Right ventricle myocardium superior (tissue), 1 donor: ENCODE measurements around the gene SH2D3C. TPM values are rescaled to one million over a fixed set of nuclear protein-coding genes. Genes with fewer than 3 reads are reported as not detected.
"Not testable (repeated sequence)": the region's sequence is repeated elsewhere in the genome, so short reads cannot be mapped to it uniquely, and the experiment has no call there.

Source experiments
- ATAC-seq: fragments of 200-7000 bp; cut with Tn5 transposase; one replicate; pipeline ENCODE4 v1.9.1; 2020; ENCODE audit warnings: mild to moderate bottlenecking; ENCODE audit not compliant: poor library complexity
- DNase-seq: peaks from one replicate; pipeline ENCODE4 v3.0.0-alpha.2; 2020
- intact Hi-C: fragments of 100-400 bp; cut with DNase I; formaldehyde crosslinking; loops from one replicate; pipeline ENCODE4 v1.11.2; 2022
- total RNA-seq: library from RNA; stranded (reverse); fragmentation: NEBNext Ultra II Directional; extraction: Animal tissue kit (Norgen Biotek cat#: 25700); gene quantifications from one replicate; pipeline ENCODE4 v1.2.1, GENCODE V29; 2021
- donor health status: DM: no; HTN: yes; CAD: no; lungs with severe emphysema.

The SH2D3C gene
- total RNA-seq, 1 donor from 2014 or later: 18.2 TPM

DNA sequence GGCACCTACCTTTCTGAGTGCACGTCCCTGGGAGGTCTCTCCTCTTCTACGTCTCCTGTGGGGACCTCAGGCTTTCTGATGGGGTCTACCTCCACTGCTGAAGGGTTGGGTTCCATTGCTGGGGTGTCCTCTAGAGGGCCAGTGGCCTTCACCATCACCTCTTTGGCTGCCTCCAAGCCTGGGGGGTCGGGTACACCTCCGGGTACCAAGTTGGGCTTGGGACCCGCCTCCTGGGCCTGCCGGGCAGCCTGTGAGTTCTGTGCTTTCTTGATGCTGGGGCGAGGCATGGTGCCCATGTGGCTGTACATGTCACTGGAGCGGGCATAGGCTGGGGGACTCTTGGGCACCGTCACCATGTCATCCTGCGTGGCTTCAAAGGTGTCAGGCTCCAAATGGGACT is 4.5 kb downstream of the SH2D3C start:
- DNase-seq (no peak), ATAC-seq (no peak)
- intact Hi-C loops: no loop called here

DNA sequence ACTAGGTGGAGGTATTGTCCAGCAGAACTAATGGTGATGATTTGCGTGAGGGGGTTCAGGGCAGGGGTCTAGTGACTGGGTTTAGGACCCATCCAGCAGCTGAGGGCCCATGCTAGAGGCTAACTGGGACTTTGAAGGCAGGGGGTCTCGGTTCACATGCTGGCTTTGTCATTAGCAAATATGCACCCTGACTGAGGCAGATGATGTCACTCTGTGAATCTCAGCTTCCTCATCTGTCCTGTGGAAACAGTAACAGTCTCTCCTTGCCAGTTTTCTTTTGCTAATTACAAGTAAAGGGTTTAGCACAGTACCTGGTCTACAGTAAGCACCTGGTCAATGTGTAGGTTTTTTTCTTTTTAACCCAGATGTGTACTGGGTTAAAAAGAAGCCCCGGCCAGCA is 5.2 kb downstream of the SH2D3C start:
- DNase-seq (no peak), ATAC-seq (no peak)
- intact Hi-C loops: no loop called here

DNA sequence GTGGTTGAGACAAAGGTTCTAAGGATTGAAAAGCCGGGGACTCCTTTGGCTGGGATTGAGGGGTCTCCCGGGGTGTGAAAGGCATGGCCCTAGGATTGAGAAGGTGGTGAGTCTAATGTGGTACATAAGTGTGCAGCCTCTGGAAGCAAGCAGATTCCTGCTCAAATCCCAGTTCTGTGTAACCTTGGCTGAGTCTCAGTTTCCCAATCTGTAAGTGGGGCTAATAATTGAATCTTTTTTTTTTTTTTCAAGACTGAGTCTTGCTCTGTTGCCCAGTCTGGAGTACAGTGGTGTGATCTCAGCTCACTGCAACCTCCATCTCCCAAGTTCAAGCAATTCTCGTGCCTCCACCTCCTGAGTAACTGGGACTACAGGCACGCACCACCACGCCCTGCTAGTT is 5.9 kb downstream of the SH2D3C start:
- intact Hi-C loops: no loop called here
- ATAC-seq: no peak
- DNase-seq: no peak

DNA sequence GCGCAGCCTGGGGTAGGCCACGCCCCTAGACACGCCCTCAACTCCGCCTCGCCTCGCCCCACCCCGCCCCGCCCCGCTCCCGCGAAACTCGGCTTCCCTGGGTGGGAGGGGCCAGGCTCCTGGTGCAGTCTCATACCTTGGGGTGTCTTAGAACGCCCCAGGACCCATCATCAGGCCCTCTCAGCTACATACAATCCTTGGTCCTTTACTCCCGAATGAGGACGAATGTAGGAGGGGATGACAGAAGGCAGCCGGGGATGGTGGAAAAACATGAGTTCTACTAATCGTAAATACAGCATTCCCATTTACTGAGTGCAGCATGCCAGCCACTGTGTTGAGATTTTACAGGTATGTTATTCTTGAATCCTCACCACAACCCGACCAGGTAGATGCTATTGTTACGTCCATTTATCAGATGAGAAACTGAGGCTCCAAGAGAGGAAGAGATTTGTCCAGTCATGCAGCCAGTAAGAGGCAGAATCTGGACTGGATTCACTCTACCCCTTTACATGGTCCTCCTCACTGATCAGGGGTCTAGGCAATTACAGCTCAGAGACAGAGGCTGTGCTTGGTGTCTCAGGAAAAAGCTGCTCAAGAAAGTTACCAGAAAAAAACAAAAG is 6.8 kb downstream of the SH2D3C start:
- intact Hi-C loops: no loop called here
- no peak for ATAC-seq
- DNase-seq: no peak

DNA sequence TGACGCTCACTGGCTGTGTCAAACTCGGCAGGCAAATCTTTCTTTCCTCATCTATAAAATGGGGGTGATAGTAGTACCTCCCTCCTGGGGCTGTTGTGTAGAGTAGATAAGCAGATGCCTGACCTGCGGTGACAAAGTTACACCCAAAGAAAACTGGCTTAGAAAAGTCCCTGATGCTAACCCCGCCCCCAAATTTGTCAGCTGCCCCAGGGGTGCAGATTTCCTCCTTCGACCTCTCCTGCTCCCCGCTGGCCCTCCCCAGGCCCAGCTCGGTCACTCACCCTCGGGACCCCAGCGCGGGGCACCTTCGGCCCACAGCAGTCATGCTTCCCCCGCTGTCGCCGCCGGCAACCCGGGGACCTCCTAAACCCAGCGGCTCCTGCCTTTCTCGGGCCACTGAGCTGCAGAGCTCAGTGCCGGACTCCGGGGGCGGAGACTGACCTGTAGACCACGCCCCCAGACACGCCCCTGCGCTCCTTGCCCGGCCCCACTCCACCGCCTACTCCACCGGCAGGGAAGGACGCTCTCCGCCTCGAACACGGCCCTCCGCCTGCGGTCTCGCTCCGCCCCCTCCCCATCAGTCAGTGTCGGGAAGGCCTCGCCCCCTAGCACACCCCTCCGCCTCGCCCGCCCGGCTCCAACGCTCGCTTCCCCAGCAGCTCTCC is 7.4 kb downstream of the SH2D3C start:
- intact Hi-C loops: no loop called here
- DNase-seq (peak; percentile 99), ATAC-seq (peak; percentile 98)

DNA sequence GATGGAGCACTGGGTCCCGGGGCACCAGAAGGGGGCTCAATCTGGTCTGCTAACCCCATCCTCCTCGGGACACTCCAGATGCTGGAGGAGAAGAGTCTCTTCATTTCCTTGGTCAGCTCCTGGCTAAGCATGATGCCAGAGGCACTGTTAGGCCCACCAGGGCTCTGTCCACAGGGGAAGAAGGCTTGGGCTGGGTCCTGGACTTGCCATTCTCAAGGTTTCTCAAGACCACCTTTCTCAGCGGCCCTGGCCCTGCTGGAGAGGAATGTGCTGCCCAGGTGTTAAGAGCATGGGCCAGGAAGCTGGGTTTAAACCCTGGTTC is 7.9 kb downstream of the SH2D3C start:
- intact Hi-C loops: no loop called here
- ATAC-seq (no peak), DNase-seq (no peak)

DNA sequence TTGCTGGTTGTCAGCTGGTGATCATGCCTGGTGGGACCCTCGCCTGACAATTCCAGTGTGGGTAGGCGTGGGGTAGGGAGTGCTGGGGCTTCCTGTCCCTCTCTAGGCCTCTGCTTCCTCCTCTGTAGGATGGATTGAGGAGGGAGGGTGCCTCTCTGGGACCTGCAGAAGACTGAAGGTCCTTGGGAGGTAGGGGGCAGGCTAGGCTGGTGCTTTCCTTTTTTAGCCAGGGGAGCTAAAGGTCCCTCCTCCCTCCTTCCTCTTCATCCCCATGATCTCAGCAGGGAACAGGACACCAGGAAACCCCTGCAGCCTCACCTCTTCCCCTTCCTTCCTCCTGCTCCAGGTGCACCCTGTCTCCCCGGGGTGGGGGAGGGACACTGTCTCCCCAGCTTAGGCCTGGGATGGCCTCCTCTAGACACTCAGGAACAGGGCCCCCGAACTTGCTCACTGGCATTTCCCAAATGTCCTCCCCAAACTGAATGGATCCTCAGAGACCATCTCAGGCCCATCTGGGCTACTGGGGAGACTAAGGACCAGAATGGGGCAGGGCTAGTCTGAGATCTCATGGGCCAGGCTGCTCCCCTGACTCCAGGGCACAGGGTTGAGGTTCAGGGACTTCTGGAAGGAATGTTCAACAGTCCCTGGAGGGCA is 8.4 kb downstream of the SH2D3C start:
- DNase-seq: peak; percentile 47
- intact Hi-C loops: no loop called here
- ATAC-seq: no peak

DNA sequence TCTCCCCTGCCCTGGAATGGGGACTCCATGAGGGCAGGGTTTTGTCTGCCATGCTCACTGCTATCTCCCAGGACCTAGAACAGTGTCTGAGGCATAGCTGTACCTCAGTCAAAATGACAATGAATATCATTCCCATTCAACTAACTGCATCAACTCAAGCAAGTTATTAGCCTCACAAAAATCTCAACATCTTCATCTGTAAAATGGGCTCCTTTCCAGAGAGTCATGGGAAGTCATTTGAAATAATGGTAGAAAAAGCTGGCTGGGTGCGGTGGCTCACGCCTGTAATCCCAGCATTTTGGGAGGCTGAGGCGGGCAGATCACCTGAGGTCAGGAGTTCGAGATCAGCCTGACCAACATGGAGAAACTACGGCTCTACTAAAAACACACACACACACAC is 9.4 kb downstream of the SH2D3C start:
- intact Hi-C loops: no loop called here
- no peak for ATAC-seq
- DNase-seq: no peak

DNA sequence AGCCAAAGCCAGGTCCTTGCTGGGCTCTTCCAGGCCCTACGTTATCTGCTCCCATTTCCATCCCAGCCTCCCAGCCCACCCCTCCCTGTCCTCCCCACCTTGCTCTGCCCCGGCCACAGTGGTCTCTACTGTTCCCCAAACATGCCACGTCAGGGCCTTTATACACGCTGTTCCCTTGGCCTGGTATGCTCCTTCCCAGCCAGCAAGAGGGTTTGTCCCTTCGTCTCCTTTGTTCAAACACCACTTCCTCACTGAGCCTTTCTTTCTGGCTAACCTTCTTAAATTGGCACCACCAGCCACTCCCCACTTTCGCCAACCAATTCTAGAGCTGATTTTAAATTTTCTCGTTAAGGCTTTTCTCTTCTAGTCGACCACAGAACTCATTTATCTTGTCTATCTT is 9.8 kb downstream of the SH2D3C start:
- intact Hi-C loops: no loop called here
- ATAC-seq: no peak
- DNase-seq: no peak

DNA sequence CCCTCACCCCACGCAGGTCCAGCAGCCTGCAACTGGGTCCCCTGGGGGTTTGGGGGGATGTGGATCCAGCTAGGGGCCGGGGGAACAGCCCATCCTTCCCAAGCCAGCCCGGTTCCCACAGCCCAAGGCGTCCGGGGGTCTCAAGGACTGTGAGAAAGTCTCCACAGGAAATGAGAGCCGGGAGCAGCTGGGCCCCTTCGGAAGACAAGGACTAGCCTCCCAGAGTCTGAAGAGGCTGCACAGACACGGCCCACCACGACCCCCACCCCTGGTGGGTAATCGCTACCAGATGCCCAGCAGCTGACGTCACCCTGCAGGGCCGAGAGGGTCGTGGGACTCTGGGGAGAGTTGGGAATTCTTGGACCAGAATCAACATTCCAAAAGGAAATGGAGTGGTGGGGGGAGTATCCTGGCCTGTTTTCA is 10.5 kb downstream of the SH2D3C start:
- intact Hi-C loops: no loop called here
- DNase-seq: no peak
- no peak for ATAC-seq

DNA sequence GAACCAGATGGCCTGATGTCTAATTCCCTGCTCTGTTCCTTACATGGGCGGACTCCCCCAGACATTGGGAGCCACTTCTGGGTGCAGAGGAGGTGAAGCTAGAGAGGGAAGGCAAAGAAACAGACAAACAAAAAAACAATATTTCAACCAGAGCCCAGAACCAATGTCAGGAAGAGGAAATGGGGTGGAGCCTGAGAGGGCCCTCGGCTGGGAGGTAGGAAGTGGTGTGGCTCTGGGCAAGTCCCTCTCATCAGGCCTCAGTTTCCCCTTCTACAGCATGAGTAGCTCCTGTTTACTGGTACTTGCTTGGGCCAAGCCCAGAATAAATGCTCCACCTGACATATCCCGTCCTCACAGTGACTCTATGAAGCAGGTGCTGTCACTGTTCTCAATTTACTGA is 11.1 kb downstream of the SH2D3C start:
- DNase-seq: no peak
- intact Hi-C loops: no loop called here
- no peak for ATAC-seq

DNA sequence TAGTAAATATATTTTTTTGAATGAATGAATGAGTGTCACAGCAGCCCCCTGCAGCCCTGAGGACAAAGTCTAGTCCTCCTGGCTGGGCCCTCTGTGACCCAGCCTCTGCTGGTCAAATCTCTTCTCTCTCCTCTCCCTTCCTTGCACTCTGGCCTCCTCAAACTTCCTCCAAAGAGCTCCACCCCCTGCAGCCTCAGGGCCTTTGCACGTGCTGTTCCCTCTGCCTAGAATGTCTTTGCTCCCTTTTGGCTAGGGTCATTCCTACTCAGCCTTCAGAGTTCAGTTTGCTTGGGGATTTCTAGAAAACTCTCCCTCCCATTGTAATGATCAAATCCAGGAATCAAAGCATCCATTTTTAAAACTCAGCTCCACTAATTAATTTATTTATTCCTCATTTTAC is 13.0 kb downstream of the SH2D3C start:
- DNase-seq (no peak), ATAC-seq (no peak)
- intact Hi-C loops: no loop called here

DNA sequence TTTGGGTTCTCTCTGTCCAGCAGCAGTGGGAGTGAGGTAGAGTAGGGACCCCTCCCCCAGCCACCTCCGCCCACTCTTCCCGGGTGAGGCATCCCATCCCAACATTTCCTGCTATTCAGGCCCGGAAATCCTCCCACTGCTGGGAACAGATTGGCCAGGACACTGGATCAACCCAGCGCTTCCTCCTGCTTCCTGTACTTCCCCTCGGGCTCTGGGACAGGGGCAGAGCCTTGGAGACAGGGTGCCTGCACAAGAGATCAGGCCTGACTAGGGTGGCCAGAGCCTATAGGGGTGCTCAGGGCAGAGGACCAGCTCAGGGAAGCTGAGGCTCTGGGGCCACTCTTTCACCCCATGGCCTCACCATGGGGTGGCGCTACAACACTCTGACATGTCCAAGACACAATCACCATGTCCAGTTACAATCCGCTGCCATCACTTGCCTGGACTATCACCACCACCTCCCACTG is 14.5 kb downstream of the SH2D3C start:
- intact Hi-C loops: no loop called here
- DNase-seq (peak; percentile 75), ATAC-seq (peak; percentile 38)

DNA sequence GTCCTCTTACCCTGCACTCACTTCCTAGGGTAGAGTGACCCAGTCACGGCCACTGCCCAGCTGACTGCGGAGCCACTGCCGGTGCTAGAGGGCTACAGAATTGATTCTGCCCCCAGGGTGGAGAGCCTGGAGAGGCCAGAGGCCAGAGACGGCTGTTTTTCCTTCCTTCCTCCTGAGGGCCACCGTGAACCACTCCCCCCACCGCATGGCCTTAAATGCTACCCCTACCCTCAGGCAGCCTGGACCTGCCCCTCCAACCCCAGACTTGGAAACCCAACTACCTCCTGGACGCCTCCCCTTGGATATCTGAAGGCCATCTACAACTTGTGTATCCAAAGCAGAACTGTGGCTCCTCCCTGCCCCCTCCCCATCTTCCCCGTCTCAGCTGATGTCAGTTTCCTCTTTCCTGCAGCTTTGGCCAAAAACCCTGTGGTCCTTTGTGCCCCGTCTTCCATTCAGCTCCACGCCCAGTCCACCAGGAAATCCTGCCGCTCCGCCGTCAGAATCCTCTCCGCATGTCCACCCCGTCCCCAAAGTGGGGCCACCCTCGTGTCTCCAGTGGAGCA is 16.3 kb downstream of the SH2D3C start:
- intact Hi-C loops: no loop called here
- peak; percentile 64 for ATAC-seq
- DNase-seq: peak; percentile 82

DNA sequence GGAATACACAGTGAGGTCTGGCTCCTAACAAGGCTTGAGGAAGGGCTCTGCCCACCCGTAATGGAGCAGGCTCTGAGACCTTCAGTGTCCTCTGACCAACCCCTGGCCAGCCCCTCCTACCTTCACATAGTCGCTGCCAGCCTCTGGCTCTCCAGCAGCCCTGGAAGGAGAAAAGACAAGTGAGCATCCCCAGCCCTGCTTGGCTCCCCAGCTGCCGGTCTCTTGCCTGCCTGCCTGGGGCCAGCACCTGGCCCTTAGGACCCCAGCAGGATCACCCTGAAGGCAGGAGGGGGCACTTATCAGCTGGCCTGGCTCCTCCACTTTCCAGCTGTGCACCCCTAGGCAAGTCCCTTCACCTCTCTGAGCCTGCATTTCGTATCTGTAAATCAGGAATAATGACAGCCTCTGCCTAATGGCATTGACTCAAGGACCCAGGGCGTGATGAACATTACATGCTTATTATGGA is 16.9 kb downstream of the SH2D3C start:
- ATAC-seq (no peak), DNase-seq (no peak)
- intact Hi-C loops: no loop called here

DNA sequence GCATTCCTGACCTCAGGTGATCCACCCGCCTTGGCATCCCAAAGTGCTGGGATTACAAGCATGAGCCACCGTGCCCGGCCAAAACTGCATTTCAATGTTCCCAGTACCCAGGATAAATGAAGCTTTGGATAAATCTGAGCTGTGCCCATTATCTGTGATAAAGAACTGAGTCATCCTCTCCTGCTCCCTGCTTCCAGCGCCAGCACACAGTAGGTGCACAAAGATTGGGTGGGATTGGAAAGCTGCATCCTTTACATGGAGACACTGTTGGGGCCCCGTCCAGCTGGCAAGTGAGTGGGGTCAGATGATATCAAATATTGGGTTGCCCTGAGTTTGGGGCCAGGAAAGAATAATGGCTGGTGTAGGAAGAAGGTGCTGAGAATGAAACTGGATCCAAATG is 17.4 kb downstream of the SH2D3C start:
- DNase-seq: no peak
- no peak for ATAC-seq
- intact Hi-C loops: no loop called here

DNA sequence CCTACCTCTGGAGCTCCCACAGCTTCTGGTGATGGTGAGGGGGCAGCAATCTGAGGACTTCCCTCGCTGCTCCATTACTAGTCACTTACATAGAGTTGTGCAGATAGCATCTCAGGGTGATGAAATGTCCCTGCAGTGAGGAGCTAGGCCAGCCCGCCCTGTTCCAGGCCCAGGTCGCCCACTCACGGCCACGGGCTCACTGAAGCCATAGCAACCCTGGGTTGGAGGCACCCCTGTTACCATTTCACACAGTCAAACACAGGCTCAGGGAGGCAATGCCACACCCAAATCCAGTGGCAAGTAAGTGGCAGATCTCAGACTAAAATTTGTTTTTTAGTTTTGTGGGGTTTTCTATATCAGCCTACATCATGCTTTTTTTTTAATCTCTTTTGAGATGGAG is 19.6 kb downstream of the SH2D3C start:
- DNase-seq (no peak), ATAC-seq (no peak)
- intact Hi-C loops: no loop called here

DNA sequence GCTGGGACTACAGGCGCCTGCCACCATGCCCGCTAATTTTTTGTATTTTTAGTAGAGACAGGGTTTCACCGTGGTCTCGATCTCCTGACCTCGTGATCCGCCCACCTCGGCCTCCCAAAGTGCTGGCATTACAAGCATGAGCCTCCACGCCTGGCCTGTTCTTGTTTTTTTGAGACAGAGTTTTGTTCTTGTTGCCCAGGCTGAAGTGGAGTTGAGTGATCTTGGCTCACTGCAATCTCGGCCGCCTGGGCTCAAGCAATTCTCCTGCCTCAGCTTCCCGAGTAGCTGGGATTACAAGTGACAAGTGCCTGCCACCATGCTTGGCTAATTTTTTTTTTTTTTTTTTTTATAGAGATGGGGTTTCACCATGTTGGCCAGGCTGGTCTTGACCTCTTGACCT is 21.7 kb downstream of the SH2D3C start:
- not testable (repeated sequence) for DNase-seq

DNA sequence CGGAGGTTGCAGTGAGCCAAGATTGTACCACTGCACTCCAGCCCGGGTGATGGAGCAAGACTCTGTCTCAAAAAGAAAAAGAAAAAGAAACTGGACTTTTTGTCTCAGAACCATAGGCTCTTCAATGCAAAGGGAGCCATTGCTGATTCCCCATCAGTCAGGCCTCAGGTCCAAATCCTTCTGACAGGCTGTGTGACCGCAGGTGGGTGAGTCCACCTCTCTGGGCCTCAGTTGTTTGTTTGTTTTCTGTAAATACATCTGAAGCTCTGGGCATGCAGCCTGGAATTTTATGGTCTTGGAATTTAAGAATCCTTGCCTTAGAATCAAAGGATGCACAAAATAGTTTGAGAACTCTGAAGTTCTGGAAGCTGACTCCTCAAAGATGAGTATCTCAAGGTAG is 22.2 kb downstream of the SH2D3C start:
- ATAC-seq (no peak), DNase-seq (no peak)
- intact Hi-C loops: no loop called here

More for the DNA sequence above, 21.7 kb downstream of the SH2D3C start:
- intact Hi-C loops, ATAC-seq: not testable (repeated sequence)
